ENCODE results near the gene ALDH2.

DNA sequence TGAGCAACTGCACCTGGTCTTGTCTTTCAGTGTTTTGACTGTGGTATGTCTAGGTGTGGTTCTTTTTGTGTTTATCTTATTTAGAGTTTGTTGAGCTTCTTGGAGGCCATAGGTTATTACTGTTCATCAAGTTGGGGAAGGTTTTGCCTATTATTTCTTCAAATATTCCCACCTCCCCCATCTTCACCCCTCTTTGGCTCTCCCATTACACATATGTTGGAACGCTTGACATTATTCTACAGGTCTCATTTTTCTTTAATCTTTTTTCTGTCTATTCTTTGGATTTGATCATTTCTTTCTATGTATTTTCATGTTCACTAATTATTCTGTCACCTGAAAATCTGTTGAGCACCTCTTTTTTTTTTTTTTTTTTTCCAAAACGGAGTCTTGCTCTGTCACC, 91.5 kb downstream of the ALDH2 start:
- TF ChIP-seq, protein P1, sequence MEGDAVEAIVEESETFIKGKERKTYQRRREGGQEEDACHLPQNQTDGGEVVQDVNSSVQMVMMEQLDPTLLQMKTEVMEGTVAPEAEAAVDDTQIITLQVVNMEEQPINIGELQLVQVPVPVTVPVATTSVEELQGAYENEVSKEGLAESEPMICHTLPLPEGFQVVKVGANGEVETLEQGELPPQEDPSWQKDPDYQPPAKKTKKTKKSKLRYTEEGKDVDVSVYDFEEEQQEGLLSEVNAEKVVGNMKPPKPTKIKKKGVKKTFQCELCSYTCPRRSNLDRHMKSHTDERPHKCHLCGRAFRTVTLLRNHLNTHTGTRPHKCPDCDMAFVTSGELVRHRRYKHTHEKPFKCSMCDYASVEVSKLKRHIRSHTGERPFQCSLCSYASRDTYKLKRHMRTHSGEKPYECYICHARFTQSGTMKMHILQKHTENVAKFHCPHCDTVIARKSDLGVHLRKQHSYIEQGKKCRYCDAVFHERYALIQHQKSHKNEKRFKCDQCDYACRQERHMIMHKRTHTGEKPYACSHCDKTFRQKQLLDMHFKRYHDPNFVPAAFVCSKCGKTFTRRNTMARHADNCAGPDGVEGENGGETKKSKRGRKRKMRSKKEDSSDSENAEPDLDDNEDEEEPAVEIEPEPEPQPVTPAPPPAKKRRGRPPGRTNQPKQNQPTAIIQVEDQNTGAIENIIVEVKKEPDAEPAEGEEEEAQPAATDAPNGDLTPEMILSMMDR (IDR thresholded peaks at IDR 0.05) = no peak
- TF ChIP-seq POLR2AphosphoS5 (IDR thresholded peaks at IDR 0.05) (no peak), POLR2A (IDR thresholded peaks at IDR 0.05) (no peak), EP300 (IDR thresholded peaks at IDR 0.05) (no peak)
